MM.1S (cell line): ENCODE data around the gene SLC6A7.

Source experiments
- DNase-seq: peaks from one replicate; pipeline ENCODE4 v3.0.0-alpha.2; 2015
- H2AFZ ChIP-seq: fragments of 300-600 bp; sonication (generic); 2 replicates; pipeline ENCODE4 v1.6.0; 2016; ENCODE audit warnings: antibody characterized with exemption, low read length
- H3F3A ChIP-seq: fragments of 300-600 bp; sonication (generic); 2 replicates; pipeline ENCODE4 v1.6.1; 2016; ENCODE audit warnings: mild to moderate bottlenecking, antibody characterized with exemption, low read length, moderate library complexity, mixed read lengths; ENCODE audit not compliant: insufficient read depth
- H3K27ac ChIP-seq: fragments of 300-600 bp; sonication (generic); 2 replicates; pipeline ENCODE4 v1.5.1; 2016; ENCODE audit warnings: mild to moderate bottlenecking, low read length
- H3K27me3 ChIP-seq: fragments of 300-600 bp; sonication (generic); replicated peaks from 2 replicates; pipeline ENCODE4 v1.6.0; 2016; ENCODE audit warnings: low read length; ENCODE audit not compliant: insufficient read depth
- H3K36me3 ChIP-seq: fragments of 300-600 bp; sonication (generic); replicated peaks from 2 replicates; pipeline ENCODE4 v1.6.1; 2016; ENCODE audit warnings: mild to moderate bottlenecking, low read length, mixed read lengths; ENCODE audit not compliant: insufficient read depth
- H3K4me1 ChIP-seq: fragments of 300-600 bp; sonication (generic); 2 replicates; pipeline ENCODE4 v1.6.1; 2016; ENCODE audit warnings: low read length, mixed read lengths
- H3K4me2 ChIP-seq: fragments of 300-600 bp; sonication (generic); 2 replicates; pipeline ENCODE4 v1.6.0; 2016; ENCODE audit warnings: low read depth, low read length
- H3K4me3 ChIP-seq: fragments of 300-600 bp; sonication (generic); 2 replicates; pipeline ENCODE4 v1.5.1; 2016; ENCODE audit warnings: low read length, mixed read lengths
- H3K79me2 ChIP-seq: fragments of 300-600 bp; sonication (generic); 2 replicates; pipeline ENCODE4 v1.6.1; 2016; ENCODE audit warnings: mixed run types, low read length, mixed read lengths
- H3K9ac ChIP-seq: fragments of 300-600 bp; sonication (generic); 2 replicates; pipeline ENCODE4 v1.6.1; 2016; ENCODE audit warnings: low read length, mixed read lengths
- H3K9me2 ChIP-seq: fragments of 300-600 bp; sonication (generic); replicated peaks from 2 replicates; pipeline ENCODE4 v1.6.1; 2016; ENCODE audit warnings: mild to moderate bottlenecking, low read length, mixed read lengths; ENCODE audit not compliant: insufficient read depth
- H3K9me3 ChIP-seq: fragments of 300-600 bp; sonication (generic); replicated peaks from 2 replicates; pipeline ENCODE4 v1.6.1; 2016; ENCODE audit warnings: mild to moderate bottlenecking, low read length, mixed read lengths; ENCODE audit not compliant: insufficient read depth
- H4K20me1 ChIP-seq: fragments of 300-600 bp; sonication (generic); 2 replicates; pipeline ENCODE4 v1.6.1; 2016; ENCODE audit warnings: mild to moderate bottlenecking, low read length, moderate library complexity, mixed read lengths; ENCODE audit not compliant: insufficient read depth
- CTCF ChIP-seq: fragments of 300-600 bp; sonication (generic); IDR thresholded peaks from 2 replicates; pipeline ENCODE4 v1.5.1; 2016; ENCODE audit warnings: antibody characterized with exemption, low read length, mixed read lengths
- EZH2 ChIP-seq: fragments of 300-600 bp; sonication (generic); optimal IDR thresholded peaks from 2 replicates; pipeline ENCODE3; 2017; ENCODE audit warnings: low read depth, mild to moderate bottlenecking, antibody characterized with exemption, low read length, mixed read lengths
- EZH2phosphoT487 ChIP-seq: fragments of 300-600 bp; sonication (generic); IDR thresholded peaks from 2 replicates; pipeline ENCODE4 v1.6.1; 2018; ENCODE audit warnings: antibody characterized with exemption, low read length

The SLC6A7 gene

GRCh38 chr5:150166037-150166649 is 23.7 kb upstream of the SLC6A7 start:
- no peak overlapping the region for H2AFZ ChIP-seq
- H3F3A ChIP-seq: no peaks in the 10 kb centered on the region
- TF ChIP-seq EZH2: no peak
- no peak for TF ChIP-seq EZH2phosphoT487
- TF ChIP-seq CTCF: no peak
- H3K4me2 ChIP-seq: no peak overlapping the region
- H4K20me1 ChIP-seq: no peaks in the 10 kb centered on the region
- H3K27me3 ChIP-seq: peaks cover 15% of the 10 kb centered on the region
- no peak overlapping the region for H3K9ac ChIP-seq
- DNase-seq: no peak
- no peaks in the 10 kb centered on the region for H3K9me2 ChIP-seq
- H3K4me1 ChIP-seq: no peaks in the 10 kb centered on the region
- H3K4me3 ChIP-seq: no peak overlapping the region
- no peak overlapping the region for H3K27ac ChIP-seq
- H3K36me3 ChIP-seq: no peaks in the 10 kb centered on the region
- no peaks in the 10 kb centered on the region for H3K79me2 ChIP-seq
- no peaks in the 10 kb centered on the region for H3K9me3 ChIP-seq

DNA sequence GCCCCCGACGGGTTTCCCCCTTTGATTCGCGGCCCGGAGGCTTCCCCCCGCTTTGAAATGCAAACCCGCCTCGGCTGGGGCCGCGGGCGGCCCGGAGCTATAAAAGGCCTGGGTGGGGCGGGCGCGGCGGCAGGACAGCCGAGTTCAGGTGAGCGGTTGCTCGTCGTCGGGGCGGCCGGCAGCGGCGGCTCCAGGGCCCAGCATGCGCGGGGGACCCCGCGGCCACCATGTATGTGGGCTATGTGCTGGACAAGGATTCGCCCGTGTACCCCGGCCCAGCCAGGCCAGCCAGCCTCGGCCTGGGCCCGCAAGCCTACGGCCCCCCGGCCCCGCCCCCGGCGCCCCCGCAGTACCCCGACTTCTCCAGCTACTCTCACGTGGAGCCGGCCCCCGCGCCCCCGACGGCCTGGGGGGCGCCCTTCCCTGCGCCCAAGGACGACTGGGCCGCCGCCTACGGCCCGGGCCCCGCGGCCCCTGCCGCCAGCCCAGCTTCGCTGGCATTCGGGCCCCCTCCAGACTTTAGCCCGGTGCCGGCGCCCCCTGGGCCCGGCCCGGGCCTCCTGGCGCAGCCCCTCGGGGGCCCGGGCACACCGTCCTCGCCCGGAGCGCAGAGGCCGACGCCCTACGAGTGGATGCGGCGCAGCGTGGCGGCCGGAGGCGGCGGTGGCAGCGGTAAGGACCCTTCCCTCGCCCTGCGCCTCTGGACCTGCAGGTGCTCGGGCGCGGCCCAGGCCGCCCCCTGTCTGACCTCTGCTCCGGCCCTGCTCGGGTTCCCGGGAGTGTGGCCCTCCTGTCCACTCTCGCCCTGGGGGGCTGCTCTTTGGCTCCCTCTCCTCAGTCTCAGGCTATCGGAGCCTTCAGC is 23.0 kb upstream of the SLC6A7 start, which contains the start of gene CDX1:
Gene CDX1 (plus strand): TSS at position 129 of the 862 bp plus-strand sequence. CDS start 99 bp downstream, at position 228.
- Histone ChIP-seq H4K20me1 (no peaks in the 10 kb centered on the region), H3K4me2 (no peak within 1 kb of the TSS), H3K4me3 (no peak within 1 kb of the TSS), H3K9ac (no peak within 1 kb of the TSS), H3K79me2 (no peaks in the 10 kb centered on the region), H3F3A (no peaks in the 10 kb centered on the region), H3K27me3 (peaks cover 17% of the 10 kb centered on the region), H3K9me2 (no peaks in the 10 kb centered on the region), H2AFZ (no peak within 1 kb of the TSS), H3K9me3 (no peaks in the 10 kb centered on the region), H3K4me1 (no peaks in the 10 kb centered on the region), H3K36me3 (no peaks in the 10 kb centered on the region), H3K27ac (no peak within 1 kb of the TSS)
- DNase-seq: no peak
- no peak for TF ChIP-seq EZH2phosphoT487
- no peak for TF ChIP-seq CTCF

GRCh38 chr5:150167512-150167850 is 22.4 kb upstream of the SLC6A7 start:
- H3K79me2 ChIP-seq: no peaks in the 10 kb centered on the region
- no peaks in the 10 kb centered on the region for H3F3A ChIP-seq
- H3K9me3 ChIP-seq: no peaks in the 10 kb centered on the region
- DNase-seq: no peak
- H3K4me2 ChIP-seq: no peak overlapping the region
- no peaks in the 10 kb centered on the region for H3K9me2 ChIP-seq
- no peak overlapping the region for H2AFZ ChIP-seq
- peaks cover 17% of the 10 kb centered on the region for H3K27me3 ChIP-seq
- H3K4me1 ChIP-seq: no peaks in the 10 kb centered on the region
- no peaks in the 10 kb centered on the region for H4K20me1 ChIP-seq
- H3K27ac ChIP-seq: no peak overlapping the region
- no peak overlapping the region for H3K4me3 ChIP-seq
- no peak for TF ChIP-seq EZH2
- TF ChIP-seq EZH2phosphoT487: no peak
- TF ChIP-seq CTCF: no peak
- no peak overlapping the region for H3K9ac ChIP-seq
- no peaks in the 10 kb centered on the region for H3K36me3 ChIP-seq
